Neural cell (in vitro differentiated cells): ENCODE results near the gene BRF1.

Experiments used
- CTCF ChIP-seq: fragments of 450-650 bp; IDR thresholded peaks from 2 replicates; pipeline ENCODE4 v1.5.1; 2014; ENCODE audit warnings: antibody characterized with exemption, mild to moderate bottlenecking, moderate library complexity; ENCODE audit not compliant: poor library complexity, severe bottlenecking
- EP300 ChIP-seq: fragments of 450-650 bp; conservative IDR thresholded peaks from 2 replicates; pipeline ENCODE4 v1.6.1; 2014; ENCODE audit warnings: antibody characterized with exemption, mild to moderate bottlenecking, moderate library complexity; ENCODE audit not compliant: poor library complexity, severe bottlenecking
- POLR2AphosphoS5 ChIP-seq: IDR thresholded peaks from 2 replicates; pipeline ENCODE4 v1.6.1; 2012
- RAD21 ChIP-seq: fragments of 450-650 bp; conservative IDR thresholded peaks from 2 replicates; pipeline ENCODE4 v1.6.1; 2014; ENCODE audit warnings: antibody characterized with exemption, mild to moderate bottlenecking, moderate library complexity
- REST ChIP-seq: IDR thresholded peaks from 2 replicates; pipeline ENCODE4 v1.6.1; 2012; ENCODE audit warnings: borderline replicate concordance
- TAF1 ChIP-seq: IDR thresholded peaks from 2 replicates; pipeline ENCODE4 v1.6.1; 2012; ENCODE audit warnings: low read depth

- TF ChIP-seq CTCF: no peak
- TF ChIP-seq REST: no peak
- TF ChIP-seq RAD21: no peak
- TF ChIP-seq POLR2AphosphoS5: no peak
- no peak for TF ChIP-seq EP300
- TF ChIP-seq TAF1: no peak
Measured at GRCh38 chr14:105224845-105225570, 75.8 kb downstream of the BRF1 start.
